ENCODE data around the gene CHST8.

DNA sequence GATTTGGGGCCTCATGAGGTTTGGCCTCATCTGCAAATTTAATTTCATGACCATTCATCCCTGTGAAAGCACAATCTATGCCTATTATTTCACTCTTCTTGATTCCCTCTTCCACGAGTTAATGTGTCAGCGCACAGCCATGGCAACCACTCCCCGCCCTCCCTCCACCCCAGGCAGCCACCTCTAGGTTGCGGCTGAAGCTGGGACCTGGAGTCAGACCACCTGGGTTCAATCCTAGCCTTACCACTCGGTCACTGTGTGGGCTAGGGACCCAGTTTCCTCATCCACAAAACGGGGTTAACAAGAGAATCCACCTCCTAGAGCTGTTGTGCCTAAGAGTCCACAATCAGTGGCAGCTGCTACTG is 9.8 kb downstream of the CHST8 start:
- TF ChIP-seq EZH2 (IDR thresholded peaks at IDR 0.05; ENCODE audit: low read depth) (no peak), CTCF (conservative IDR thresholded peaks at IDR 0.05) (no peak)
